ENCODE data around the gene MUC13.

GRCh38 chr3:124966521-124967445 lies 32.2 kb upstream of the MUC13 start:
- no peak for TF ChIP-seq CTCF (IDR thresholded peaks at IDR 0.05)
- TF ChIP-seq POLR2A (IDR thresholded peaks at IDR 0.05): no peak

All from esophagus squamous epithelium (tissue), 4 donors.